Measurements from ENCODE around the gene NADK. TPM values are rescaled to one million over a fixed set of nuclear protein-coding genes. Genes with fewer than 3 reads are reported as not detected.
"Not testable (repeated sequence)": the region's sequence is repeated elsewhere in the genome, so short reads cannot be mapped to it uniquely, and the experiment has no call there.

NADK gene
- polyA plus RNA-seq, 2 donors, result 32.1 to 39.7 TPM

DNA sequence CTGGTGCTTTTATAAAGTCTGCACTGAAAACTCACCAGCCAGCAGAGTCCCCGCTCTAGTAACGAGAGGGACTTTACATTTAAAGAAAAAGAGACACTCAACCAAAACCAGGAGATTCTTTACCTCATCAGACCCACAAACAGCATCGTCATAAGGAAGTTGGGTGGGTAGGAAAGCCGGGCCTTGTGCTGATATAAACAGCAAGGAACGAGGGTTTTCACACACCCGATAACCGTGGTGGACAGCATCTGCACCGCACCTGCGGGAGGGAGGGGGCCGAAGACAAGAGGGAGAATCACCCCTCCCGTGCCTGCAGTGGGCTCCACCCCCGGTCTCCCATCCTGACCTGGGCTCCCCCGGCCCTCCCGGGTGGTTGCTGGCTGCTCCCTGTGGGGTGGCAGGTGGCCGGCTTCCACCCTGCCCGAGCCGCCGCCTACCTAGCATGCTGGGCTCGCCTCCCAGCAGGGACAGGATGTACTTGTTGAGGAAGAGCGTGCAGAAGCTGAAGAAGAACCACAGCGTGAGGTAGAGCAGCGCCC lies 39.4 kb downstream of the NADK start:
- not testable (repeated sequence) for H3K4me3 ChIP-seq (ENCODE audit: low read depth in 1 of 2, low read length in 2 of 2); H3K27ac ChIP-seq (ENCODE audit: low read depth in 2 of 2, low read length in 1 of 2); H3K4me1 ChIP-seq (ENCODE audit: control insufficient read depth in 2 of 2, insufficient read depth in 2 of 2, low read length in 1 of 2); H3K9me3 ChIP-seq (ENCODE audit: control insufficient read depth in 2 of 2, insufficient read depth in 1 of 2, low read depth in 1 of 2, low read length in 1 of 2); H3K27me3 ChIP-seq (ENCODE audit: control insufficient read depth in 1 of 2, insufficient read depth in 2 of 2, low read length in 2 of 2); H3K36me3 ChIP-seq (ENCODE audit: control insufficient read depth in 2 of 2, insufficient read depth in 2 of 2, low read length in 1 of 2)
- 80 to 81% methylated on average over 9 to 12 of the region's 22 CpGs for WGBS, 2 donors

DNA sequence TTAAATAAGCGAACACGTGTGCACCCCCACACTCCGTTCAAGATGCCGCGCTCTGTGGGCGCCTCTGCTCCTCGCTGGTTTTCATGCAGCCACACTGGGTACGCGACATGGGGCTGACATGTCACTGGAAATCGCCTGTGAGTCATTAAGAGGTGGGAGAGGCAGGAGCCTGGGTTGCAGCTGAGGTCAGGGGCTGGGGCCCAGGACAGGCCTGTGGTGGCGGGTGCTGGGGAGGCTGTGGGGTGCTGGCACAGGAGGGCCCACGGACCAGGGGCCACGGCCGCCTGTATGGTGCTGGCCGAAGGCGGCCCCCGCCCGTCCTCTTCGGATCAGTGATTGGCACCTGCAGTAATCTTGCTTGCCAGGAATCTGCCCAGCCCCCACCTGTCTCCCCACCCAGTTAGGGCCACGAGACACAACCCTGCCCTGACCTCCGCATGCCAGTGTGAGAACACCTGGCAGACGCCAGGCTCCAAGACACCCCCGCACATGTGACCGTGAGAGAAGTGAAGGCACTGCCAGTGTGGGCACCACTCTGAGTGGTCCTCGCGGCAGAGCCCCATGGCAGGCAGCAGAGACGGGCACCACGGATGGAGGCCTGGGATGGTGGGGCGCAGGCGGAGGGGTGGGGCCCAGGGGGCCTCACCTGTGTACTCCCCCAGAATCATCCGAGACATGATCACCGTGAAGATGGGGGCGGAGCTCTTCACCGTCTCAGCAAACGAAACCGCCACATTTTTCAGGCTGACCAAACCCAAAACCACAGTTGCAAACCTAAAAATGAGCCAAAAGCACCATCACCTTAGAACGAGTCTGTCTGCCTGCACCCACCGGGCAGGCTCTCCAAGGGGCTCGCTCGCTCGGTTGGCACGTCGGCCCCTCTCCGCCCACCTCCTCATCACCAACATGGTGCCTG lies 40.3 kb downstream of the NADK start:
- not testable (repeated sequence) for H3K27me3 ChIP-seq (ENCODE audit: control insufficient read depth in 1 of 2, insufficient read depth in 2 of 2, low read length in 2 of 2); H3K36me3 ChIP-seq (ENCODE audit: control insufficient read depth in 2 of 2, insufficient read depth in 2 of 2, low read length in 1 of 2); H3K9me3 ChIP-seq (ENCODE audit: control insufficient read depth in 2 of 2, insufficient read depth in 1 of 2, low read depth in 1 of 2, low read length in 1 of 2); H3K4me1 ChIP-seq (ENCODE audit: control insufficient read depth in 2 of 2, insufficient read depth in 2 of 2, low read length in 1 of 2); H3K4me3 ChIP-seq (ENCODE audit: low read depth in 1 of 2, low read length in 2 of 2); H3K27ac ChIP-seq (ENCODE audit: low read depth in 2 of 2, low read length in 1 of 2)
- WGBS, 2 donors, result 88 to 92% methylated on average over 13 to 35 of the region's 44 CpGs

DNA sequence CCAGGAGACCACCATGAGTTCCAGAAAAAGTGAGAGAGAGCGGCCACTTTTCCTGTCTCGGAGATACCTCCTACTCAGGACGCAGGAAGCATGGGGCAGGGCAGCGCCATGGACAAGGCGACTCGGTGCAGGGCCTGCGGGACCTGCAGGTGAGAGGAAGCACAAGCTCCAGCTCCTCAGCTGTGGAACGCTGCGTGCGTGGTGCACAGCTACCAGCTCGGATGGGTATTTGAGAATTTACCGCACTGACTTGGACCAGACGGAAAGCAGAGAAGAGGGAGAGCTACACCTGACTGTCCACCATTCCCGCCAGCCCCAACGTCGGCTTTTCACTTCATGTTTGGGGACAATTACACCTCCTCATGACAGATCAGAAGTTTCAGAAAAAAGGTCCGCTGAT lies 45.9 kb downstream of the NADK start:
- WGBS, 2 donors, result 89 to 92% methylated on average over 14 to 17 of the region's 17 CpGs
- Histone ChIP-seq H3K4me3 (ENCODE audit: low read depth in 1 of 2, low read length in 2 of 2) (no peak overlapping the region), H3K9me3 (ENCODE audit: control insufficient read depth in 2 of 2, insufficient read depth in 1 of 2, low read depth in 1 of 2, low read length in 1 of 2) (no peaks in the 10 kb centered on the region)

DNA sequence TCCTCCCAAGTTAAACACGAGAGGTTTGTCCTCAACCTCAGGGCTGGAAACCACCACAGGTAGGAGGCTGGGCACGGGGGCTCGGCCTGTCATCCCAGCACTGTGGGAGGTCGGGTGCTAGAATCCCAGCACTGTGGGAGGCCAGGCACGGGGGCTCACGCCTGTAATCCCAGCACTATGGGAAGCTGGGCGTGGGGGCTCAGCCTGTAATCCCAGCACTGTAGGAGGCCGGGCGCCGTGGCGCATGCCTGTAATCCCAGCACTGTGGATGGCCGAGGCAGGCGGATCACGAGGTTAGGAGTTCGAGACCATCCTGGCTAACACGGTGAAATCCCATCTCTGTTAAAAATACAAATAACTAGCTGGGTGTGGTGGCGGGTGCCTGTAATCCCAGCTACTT lies 47.4 kb downstream of the NADK start:
- WGBS, 2 donors, result 93 to 94% methylated on average over 16 to 17 of the region's 17 CpGs
- no peaks in the 10 kb centered on the region for H3K9me3 ChIP-seq (ENCODE audit: control insufficient read depth in 2 of 2, insufficient read depth in 1 of 2, low read depth in 1 of 2, low read length in 1 of 2)
- H3K4me3 ChIP-seq (ENCODE audit: low read depth in 1 of 2, low read length in 2 of 2), result no peak overlapping the region
- H3K4me1 ChIP-seq (ENCODE audit: control insufficient read depth in 2 of 2, insufficient read depth in 2 of 2, low read length in 1 of 2), result no peaks in the 10 kb centered on the region
- peaks cover 0 to 10% of the 10 kb centered on the region in 2 donors for H3K36me3 ChIP-seq (ENCODE audit: control insufficient read depth in 2 of 2, insufficient read depth in 2 of 2, low read length in 1 of 2)
- H3K27me3 ChIP-seq (ENCODE audit: control insufficient read depth in 1 of 2, insufficient read depth in 2 of 2, low read length in 2 of 2), result no peaks in the 10 kb centered on the region
- H3K27ac ChIP-seq (ENCODE audit: low read depth in 2 of 2, low read length in 1 of 2), result no peak overlapping the region

More for the DNA sequence above, 45.9 kb downstream of the NADK start:
- H3K27me3 ChIP-seq (ENCODE audit: control insufficient read depth in 1 of 2, insufficient read depth in 2 of 2, low read length in 2 of 2), result no peaks in the 10 kb centered on the region
- no peak overlapping the region for H3K27ac ChIP-seq (ENCODE audit: low read depth in 2 of 2, low read length in 1 of 2)
- peaks cover 0 to 11% of the 10 kb centered on the region in 2 donors for H3K36me3 ChIP-seq (ENCODE audit: control insufficient read depth in 2 of 2, insufficient read depth in 2 of 2, low read length in 1 of 2)
- H3K4me1 ChIP-seq (ENCODE audit: control insufficient read depth in 2 of 2, insufficient read depth in 2 of 2, low read length in 1 of 2), result no peaks in the 10 kb centered on the region

DNA sequence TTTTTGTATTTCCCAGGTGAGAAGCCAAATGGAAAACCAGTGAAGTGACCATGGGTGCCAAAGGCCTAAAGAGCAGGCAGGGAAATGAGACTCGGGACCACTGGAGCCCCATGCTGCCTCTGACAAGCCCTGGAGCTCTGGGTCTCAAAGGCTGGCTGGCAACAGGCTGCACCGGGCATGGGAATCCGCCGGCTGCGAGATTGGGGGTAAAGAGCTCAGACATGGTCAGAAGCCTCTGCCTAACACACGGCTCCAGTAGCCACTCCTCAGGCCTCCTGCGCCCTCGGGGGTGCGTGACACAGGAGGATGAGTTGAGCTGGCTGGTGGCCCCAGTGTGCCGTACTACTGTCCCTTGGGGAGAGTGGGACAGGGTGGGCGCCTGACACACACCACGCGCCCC lies 48.0 kb downstream of the NADK start:
- 93 to 100% methylated on average over 3 to 10 of the region's 13 CpGs for WGBS, 2 donors
- H3K9me3 ChIP-seq (ENCODE audit: control insufficient read depth in 2 of 2, insufficient read depth in 1 of 2, low read depth in 1 of 2, low read length in 1 of 2); H3K27me3 ChIP-seq (ENCODE audit: control insufficient read depth in 1 of 2, insufficient read depth in 2 of 2, low read length in 2 of 2); H3K4me3 ChIP-seq (ENCODE audit: low read depth in 1 of 2, low read length in 2 of 2); H3K27ac ChIP-seq (ENCODE audit: low read depth in 2 of 2, low read length in 1 of 2); H3K4me1 ChIP-seq (ENCODE audit: control insufficient read depth in 2 of 2, insufficient read depth in 2 of 2, low read length in 1 of 2): not testable (repeated sequence)
- peaks cover 0 to 10% of the 10 kb centered on the region in 2 donors for H3K36me3 ChIP-seq (ENCODE audit: control insufficient read depth in 2 of 2, insufficient read depth in 2 of 2, low read length in 1 of 2)

DNA sequence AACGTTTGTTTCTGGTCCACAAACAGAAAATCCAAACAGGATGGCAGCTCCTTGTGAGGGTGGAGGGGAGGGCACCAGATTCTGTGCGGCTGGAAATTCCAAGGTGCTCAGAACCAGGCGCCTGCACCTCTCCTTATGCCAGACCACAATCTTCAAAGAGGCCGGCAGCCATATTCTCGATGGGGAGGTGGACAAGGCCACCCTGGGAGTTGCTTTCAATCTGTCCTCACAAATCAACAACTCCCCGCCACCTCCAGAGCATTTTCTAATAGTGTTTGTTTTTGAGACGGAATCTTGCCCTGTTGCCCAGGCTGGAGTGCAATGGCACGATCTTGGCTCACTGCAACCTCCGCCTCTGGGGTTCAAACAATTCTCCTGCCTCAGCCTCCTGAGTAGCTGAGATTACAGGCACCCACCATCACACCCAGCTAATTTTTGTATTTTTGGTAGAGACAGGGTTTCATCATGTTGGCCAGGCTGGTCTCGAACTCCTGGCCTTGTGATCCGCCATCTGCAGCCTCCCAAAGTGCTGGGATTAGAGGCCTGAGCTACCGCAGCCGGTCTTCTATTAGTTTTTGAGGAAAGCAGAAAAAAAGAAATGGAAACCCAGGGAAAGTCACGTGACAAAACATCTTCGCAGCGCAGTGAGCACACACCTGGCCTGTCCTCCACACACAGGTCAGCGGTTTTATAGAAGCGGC lies 49.0 kb downstream of the NADK start:
- H3K27ac ChIP-seq (ENCODE audit: low read depth in 2 of 2, low read length in 1 of 2), result not testable (repeated sequence)
- WGBS, 2 donors, result 88 to 90% methylated on average over 12 to 16 of the region's 18 CpGs

DNA sequence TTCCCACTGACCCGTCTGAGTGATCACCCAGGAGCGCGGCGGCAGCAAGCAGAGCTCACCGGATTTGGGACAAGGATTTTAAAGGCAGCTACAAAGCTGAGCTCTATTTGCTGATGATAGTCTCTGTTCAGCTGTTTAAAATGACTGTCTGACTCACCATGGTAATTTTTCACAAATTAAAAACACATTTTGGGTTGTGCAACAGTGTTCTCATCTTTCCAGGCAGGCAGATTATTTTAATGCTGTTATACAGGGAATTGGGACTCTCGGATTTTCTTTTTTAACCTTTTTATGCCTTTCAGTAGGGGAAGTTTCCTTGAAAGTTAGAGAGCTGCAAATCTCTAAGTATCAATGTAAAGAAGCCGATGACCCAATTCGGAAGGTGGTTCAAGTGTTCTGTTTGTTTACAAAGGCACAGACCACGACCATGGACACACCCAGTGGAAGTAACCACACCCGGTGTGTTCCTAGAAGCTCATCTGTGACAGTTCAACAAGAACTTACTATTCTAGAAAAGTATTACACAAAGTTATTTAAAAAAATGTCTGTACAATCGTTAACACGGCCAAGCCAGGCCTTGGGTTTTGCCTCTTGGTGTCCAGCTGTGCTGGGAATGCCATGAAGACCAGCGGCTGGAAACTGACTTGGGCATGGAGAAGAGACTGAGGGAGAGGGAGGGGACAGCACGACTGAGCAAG lies 49.8 kb downstream of the NADK start:
- H3K4me1 ChIP-seq (ENCODE audit: control insufficient read depth in 2 of 2, insufficient read depth in 2 of 2, low read length in 1 of 2); H3K4me3 ChIP-seq (ENCODE audit: low read depth in 1 of 2, low read length in 2 of 2); H3K27me3 ChIP-seq (ENCODE audit: control insufficient read depth in 1 of 2, insufficient read depth in 2 of 2, low read length in 2 of 2); H3K9me3 ChIP-seq (ENCODE audit: control insufficient read depth in 2 of 2, insufficient read depth in 1 of 2, low read depth in 1 of 2, low read length in 1 of 2): not testable (repeated sequence)
- Histone ChIP-seq H3K36me3 (ENCODE audit: control insufficient read depth in 2 of 2, insufficient read depth in 2 of 2, low read length in 1 of 2) (peaks cover 0 to 10% of the 10 kb centered on the region in 2 donors), H3K27ac (ENCODE audit: low read depth in 2 of 2, low read length in 1 of 2) (peak overlapping the region in 1 of 2 donors; percentile 70)
- WGBS, 2 donors, result 46 to 59% methylated on average over 5 to 14 of the region's 14 CpGs

More for the DNA sequence above, 49.0 kb downstream of the NADK start:
- not testable (repeated sequence) for H3K4me1 ChIP-seq (ENCODE audit: control insufficient read depth in 2 of 2, insufficient read depth in 2 of 2, low read length in 1 of 2); H3K9me3 ChIP-seq (ENCODE audit: control insufficient read depth in 2 of 2, insufficient read depth in 1 of 2, low read depth in 1 of 2, low read length in 1 of 2); H3K4me3 ChIP-seq (ENCODE audit: low read depth in 1 of 2, low read length in 2 of 2); H3K27me3 ChIP-seq (ENCODE audit: control insufficient read depth in 1 of 2, insufficient read depth in 2 of 2, low read length in 2 of 2)
- peaks cover 0 to 10% of the 10 kb centered on the region in 2 donors for H3K36me3 ChIP-seq (ENCODE audit: control insufficient read depth in 2 of 2, insufficient read depth in 2 of 2, low read length in 1 of 2)

DNA sequence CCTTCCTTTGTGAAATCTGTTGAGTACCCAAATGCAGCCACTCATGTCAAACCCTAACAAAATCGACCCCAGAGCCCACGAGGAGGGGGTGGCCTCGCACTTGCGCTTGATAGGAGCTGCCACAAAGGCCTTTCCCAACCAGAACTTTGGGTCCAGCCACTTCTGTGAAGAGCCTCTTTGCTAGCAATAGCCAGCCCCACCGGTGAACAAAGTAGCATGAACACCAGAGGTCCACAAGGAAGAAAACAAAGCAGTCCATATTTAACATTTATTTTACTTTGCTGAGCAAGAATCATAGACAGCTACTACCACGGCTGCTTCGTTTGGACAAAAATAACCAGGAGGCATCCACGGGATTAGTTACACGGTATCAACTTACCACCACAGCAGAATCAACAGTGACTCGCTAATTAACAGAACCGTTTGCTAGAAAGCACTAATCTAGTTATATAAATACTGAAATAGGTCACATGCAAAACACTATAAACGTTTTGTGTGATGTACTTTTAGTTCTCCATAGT lies 51.1 kb downstream of the NADK start:
- not testable (repeated sequence) for H3K27me3 ChIP-seq (ENCODE audit: control insufficient read depth in 1 of 2, insufficient read depth in 2 of 2, low read length in 2 of 2); H3K9me3 ChIP-seq (ENCODE audit: control insufficient read depth in 2 of 2, insufficient read depth in 1 of 2, low read depth in 1 of 2, low read length in 1 of 2); H3K4me3 ChIP-seq (ENCODE audit: low read depth in 1 of 2, low read length in 2 of 2); H3K4me1 ChIP-seq (ENCODE audit: control insufficient read depth in 2 of 2, insufficient read depth in 2 of 2, low read length in 1 of 2); H3K27ac ChIP-seq (ENCODE audit: low read depth in 2 of 2, low read length in 1 of 2); H3K36me3 ChIP-seq (ENCODE audit: control insufficient read depth in 2 of 2, insufficient read depth in 2 of 2, low read length in 1 of 2)
- 73 to 91% methylated on average over 10 to 11 of the region's 12 CpGs for WGBS, 2 donors

DNA sequence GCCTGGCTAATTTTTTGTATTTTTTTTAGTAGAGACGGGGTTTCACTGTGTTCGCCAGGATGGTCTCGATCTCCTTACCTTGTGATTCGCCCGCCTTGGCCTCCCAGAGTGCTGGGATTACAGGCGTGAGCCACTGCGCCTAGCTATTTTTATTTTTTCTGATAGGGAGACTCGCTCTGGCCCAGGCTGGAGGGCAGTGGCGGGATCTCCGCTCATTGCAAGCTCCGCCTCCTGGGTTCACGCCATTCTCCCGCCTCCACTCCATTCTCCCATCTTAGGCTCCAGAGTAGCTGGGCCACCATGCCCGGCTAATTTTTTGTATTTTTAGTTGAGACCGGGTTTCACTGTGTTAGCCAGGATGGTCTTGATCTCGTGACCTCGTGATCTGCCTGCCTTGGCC lies 52.2 kb downstream of the NADK start:
- 97% methylated on average over 14 to 17 of the region's 17 CpGs for WGBS, 2 donors
- H3K4me3 ChIP-seq (ENCODE audit: low read depth in 1 of 2, low read length in 2 of 2); H3K9me3 ChIP-seq (ENCODE audit: control insufficient read depth in 2 of 2, insufficient read depth in 1 of 2, low read depth in 1 of 2, low read length in 1 of 2); H3K27ac ChIP-seq (ENCODE audit: low read depth in 2 of 2, low read length in 1 of 2); H3K4me1 ChIP-seq (ENCODE audit: control insufficient read depth in 2 of 2, insufficient read depth in 2 of 2, low read length in 1 of 2); H3K27me3 ChIP-seq (ENCODE audit: control insufficient read depth in 1 of 2, insufficient read depth in 2 of 2, low read length in 2 of 2); H3K36me3 ChIP-seq (ENCODE audit: control insufficient read depth in 2 of 2, insufficient read depth in 2 of 2, low read length in 1 of 2): not testable (repeated sequence)

All from esophagus (tissue), 2 donors.